Measurements from ENCODE around the gene PPP2R5C. TPM values are rescaled to one million over a fixed set of nuclear protein-coding genes. Genes with fewer than 3 reads are reported as not detected.

PPP2R5C gene
- total RNA-seq, 1 experiment from 2014 or later: 93.0 TPM

DNA sequence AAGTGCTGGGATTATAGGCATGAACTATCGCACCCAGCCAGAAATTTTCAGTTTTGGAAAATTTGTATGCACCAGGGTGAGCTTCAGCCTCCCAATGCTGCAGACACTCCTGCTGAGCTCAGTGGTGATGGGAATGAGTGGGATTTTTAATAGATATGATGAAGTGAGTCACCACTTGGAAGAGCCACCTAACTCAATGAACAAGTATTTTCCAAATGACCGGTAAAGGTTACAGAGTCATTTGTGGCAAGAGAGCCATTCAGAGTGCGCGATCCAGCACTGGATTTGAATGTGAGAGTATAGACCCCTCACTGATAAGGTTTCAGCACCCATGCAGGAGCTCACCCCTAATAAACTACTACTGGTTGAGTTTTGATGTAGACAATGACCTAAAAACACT is 100.7 kb downstream of the PPP2R5C start:
- no CpG with 5 or more reads among the region's 4 CpGs for WGBS (ENCODE audit: extremely low coverage, insufficient read length, low lambda C conversion rate)
- no peak overlapping the region for H3K4me2 ChIP-seq (ENCODE audit: insufficient read depth, insufficient read length, low read length)

More for the DNA sequence above, 100.7 kb downstream of the PPP2R5C start:
- Mint-ChIP-seq H3K27me3 (ENCODE audit: low read depth) (no peaks in the 10 kb centered on the region), H3K36me3 (ENCODE audit: insufficient read depth in 1 of 3, low read depth in 3 of 3) (peaks cover 0 to 11% (median 0%) of the 10 kb centered on the region in 3 experiments; a peak in 3 of 7 replicates), H3K4me1 (no peaks in the 10 kb centered on the region), H3K27ac (peak overlapping the region in 1 of 3 experiments; percentile 72; a peak in 1 of 7 replicates), H3K9me3 (no peaks in the 10 kb centered on the region), H3K4me3 (no peak overlapping the region)
- H3K79me1 ChIP-seq (ENCODE audit: insufficient read depth, low read depth, low read length, poor library complexity, severe bottlenecking): peaks cover 2% of the 10 kb centered on the region
- H3K23me2 ChIP-seq (ENCODE audit: insufficient read length, low read depth, low read length, poor library complexity, severe bottlenecking): no peaks in the 10 kb centered on the region
- H2AFZ ChIP-seq (ENCODE audit: low read length): no peak overlapping the region
- H2BK20ac ChIP-seq (ENCODE audit: low read depth, low read length, poor library complexity, severe bottlenecking): no peak overlapping the region
- no peaks in the 10 kb centered on the region for H3K79me2 ChIP-seq (ENCODE audit: insufficient read depth, low read length)
- no peak overlapping the region for H4K91ac ChIP-seq (ENCODE audit: insufficient read length, low read depth, low read length)
- H2BK15ac ChIP-seq (ENCODE audit: low read depth, low read length): no peak overlapping the region
- no peak overlapping the region for H3K18ac ChIP-seq (ENCODE audit: insufficient read length, low read depth, low read length)
- TF ChIP-seq, protein P1, sequence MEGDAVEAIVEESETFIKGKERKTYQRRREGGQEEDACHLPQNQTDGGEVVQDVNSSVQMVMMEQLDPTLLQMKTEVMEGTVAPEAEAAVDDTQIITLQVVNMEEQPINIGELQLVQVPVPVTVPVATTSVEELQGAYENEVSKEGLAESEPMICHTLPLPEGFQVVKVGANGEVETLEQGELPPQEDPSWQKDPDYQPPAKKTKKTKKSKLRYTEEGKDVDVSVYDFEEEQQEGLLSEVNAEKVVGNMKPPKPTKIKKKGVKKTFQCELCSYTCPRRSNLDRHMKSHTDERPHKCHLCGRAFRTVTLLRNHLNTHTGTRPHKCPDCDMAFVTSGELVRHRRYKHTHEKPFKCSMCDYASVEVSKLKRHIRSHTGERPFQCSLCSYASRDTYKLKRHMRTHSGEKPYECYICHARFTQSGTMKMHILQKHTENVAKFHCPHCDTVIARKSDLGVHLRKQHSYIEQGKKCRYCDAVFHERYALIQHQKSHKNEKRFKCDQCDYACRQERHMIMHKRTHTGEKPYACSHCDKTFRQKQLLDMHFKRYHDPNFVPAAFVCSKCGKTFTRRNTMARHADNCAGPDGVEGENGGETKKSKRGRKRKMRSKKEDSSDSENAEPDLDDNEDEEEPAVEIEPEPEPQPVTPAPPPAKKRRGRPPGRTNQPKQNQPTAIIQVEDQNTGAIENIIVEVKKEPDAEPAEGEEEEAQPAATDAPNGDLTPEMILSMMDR (conservative IDR thresholded peaks at IDR 0.05): no peak
- H3K4ac ChIP-seq (ENCODE audit: low read depth, low read length): no peak overlapping the region
- H4K20me1 ChIP-seq (ENCODE audit: control insufficient read depth, insufficient read depth, insufficient read length): no peaks in the 10 kb centered on the region
- H4K8ac ChIP-seq (replicated peaks; ENCODE audit: insufficient read length, low read depth, low read length): no peak overlapping the region
- no peak overlapping the region for H3K9ac ChIP-seq (ENCODE audit: extremely low read depth, insufficient read length, low read length)
- no peak overlapping the region for H3K23ac ChIP-seq (ENCODE audit: insufficient read length, low read depth, low read length)
- no peak overlapping the region for H3K27ac ChIP-seq (ENCODE audit: insufficient read length, low read depth, low read length)
- no peak overlapping the region for H2BK120ac ChIP-seq (ENCODE audit: low read depth, low read length, poor library complexity, severe bottlenecking)
- no peak overlapping the region for H2AK5ac ChIP-seq (ENCODE audit: insufficient read length, low read length)
- DNase-seq: no peak
- no peak overlapping the region for H4K5ac ChIP-seq (ENCODE audit: insufficient read length, low read depth, low read length)
- H3K56ac ChIP-seq (ENCODE audit: insufficient read length, low read depth, low read length): no peak overlapping the region
- H2BK12ac ChIP-seq (ENCODE audit: insufficient read length, low read depth, low read length): no peak overlapping the region
- H3T11ph ChIP-seq (ENCODE audit: low read length): no peak overlapping the region
- H3K9me3 ChIP-seq (ENCODE audit: control insufficient read depth, low read depth, low read length): no peaks in the 10 kb centered on the region
- H3K27me3 ChIP-seq (ENCODE audit: insufficient read depth, low read length): no peaks in the 10 kb centered on the region
- no peak overlapping the region for H3K14ac ChIP-seq (ENCODE audit: insufficient read depth, low read length)
- no peaks in the 10 kb centered on the region for H3K4me1 ChIP-seq (ENCODE audit: insufficient read depth, low read length)
- no peak overlapping the region for H2BK5ac ChIP-seq (ENCODE audit: insufficient read length, low read length)
